Smooth muscle cell of the umbilical artery (primary cell): ENCODE data around the gene TMA7. TPM values are rescaled to one million over a fixed set of nuclear protein-coding genes. Genes with fewer than 3 reads are reported as not detected.

Experiments used
- total RNA-seq: library from RNA; depleted of rRNA; stranded (reverse); fragments of >200 nt; gene quantifications from 2 replicates; pipeline ENCODE4 v1.2.3, GENCODE V29; 2014

The TMA7 gene
- 177 and 213 TPM in 2 replicates for total RNA-seq

GRCh38 chr3:48439820-48440589 is at the start of gene TMA7, which contains the start of gene CCDC51:
TMA7 (plus strand) TSS chr3:48440257; CDS start chr3:48440297, 40 bp downstream.
CCDC51 (minus strand) TSS chr3:48440119; CDS start chr3:48435128, 4,991 bp downstream.

GRCh38 chr3:48429960-48430707 is 9.9 kb upstream of the TMA7 start, which contains the start of gene PLXNB1:
PLXNB1 (minus strand) TSS chr3:48430086; CDS start chr3:48424611, 5,475 bp downstream.

DNA sequence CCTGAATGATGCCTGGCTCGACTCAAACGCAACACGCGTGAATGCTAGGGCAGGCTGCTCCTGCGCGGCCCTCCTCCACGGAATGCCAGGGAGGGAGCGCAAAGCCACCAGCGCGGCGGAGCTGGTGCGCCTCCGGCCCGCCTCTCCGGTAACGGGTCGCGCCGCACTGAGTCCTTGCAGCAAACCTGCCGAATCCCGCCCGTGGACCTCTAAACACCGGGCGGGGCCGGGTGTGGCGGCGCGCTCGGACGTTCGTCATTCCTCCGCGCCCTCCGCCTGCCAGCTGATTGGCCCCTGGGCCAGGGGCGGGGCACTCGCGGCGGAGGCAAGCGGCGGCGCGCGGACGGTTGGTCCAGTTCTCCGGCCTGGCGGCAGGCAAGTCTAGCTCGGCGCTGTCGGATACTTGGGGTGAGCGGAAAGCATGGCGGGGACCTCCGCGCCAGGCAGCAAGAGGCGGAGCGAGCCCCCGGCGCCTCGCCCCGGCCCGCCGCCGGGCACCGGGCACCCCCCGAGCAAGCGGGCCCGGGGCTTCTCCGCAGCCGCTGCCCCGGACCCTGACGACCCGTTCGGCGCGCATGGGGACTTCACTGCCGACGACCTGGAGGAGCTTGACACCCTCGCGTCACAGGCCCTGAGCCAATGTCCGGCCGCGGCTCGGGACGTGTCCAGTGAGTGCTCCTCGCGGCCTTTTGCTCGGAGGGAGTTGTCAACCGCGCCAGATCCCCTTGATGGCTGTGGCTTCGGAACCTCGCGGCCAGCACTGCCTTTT is 6.6 kb downstream of the TMA7 start, which contains the start of gene ATRIP:
ATRIP (plus strand) TSS at position 313 of the 769 bp plus-strand sequence; CDS start at position 422, 109 bp downstream.

Other genes starting within 250 kb of the TMA7 start
- gene CAMP, start 216.8 kb upstream of the TMA7 start, total RNA-seq, result not detected in 2 replicates
- 5.0 and 5.9 TPM in 2 replicates for gene ZNF589, start 199.2 kb upstream of the TMA7 start, total RNA-seq
- gene NME6, start 138.9 kb upstream of the TMA7 start, total RNA-seq, result 24.3 and 32.3 TPM in 2 replicates
- not detected in 2 replicates for gene SPINK8, start 106.6 kb upstream of the TMA7 start, total RNA-seq
- gene FBXW12, start 68.0 kb upstream of the TMA7 start, total RNA-seq, result not detected in 2 replicates
- gene PLXNB1, start 10.2 kb upstream of the TMA7 start, total RNA-seq, result 33.6 and 45.5 TPM in 2 replicates
- gene CCDC51, start 138 bp upstream of the TMA7 start, total RNA-seq, result 19.6 and 20.1 TPM in 2 replicates
- gene ATRIP, start 6.5 kb downstream of the TMA7 start, total RNA-seq, result 4.2 and 5.3 TPM in 2 replicates
- 103 and 130 TPM in 2 replicates for gene SHISA5, start 63.9 kb downstream of the TMA7 start, total RNA-seq
- gene PFKFB4, start 116.5 kb downstream of the TMA7 start, total RNA-seq, result 44.6 and 46.0 TPM in 2 replicates
- 2.1 and 2.3 TPM in 2 replicates for gene UCN2, start 123.5 kb downstream of the TMA7 start, total RNA-seq
- gene COL7A1, start 155.1 kb downstream of the TMA7 start, total RNA-seq, result 52.0 and 55.2 TPM in 2 replicates
- gene UQCRC1, start 169.4 kb downstream of the TMA7 start, total RNA-seq, result 276 and 300 TPM in 2 replicates
- gene TMEM89, start 181.5 kb downstream of the TMA7 start, total RNA-seq, result not detected in 2 replicates
- gene SLC26A6, start 195.2 kb downstream of the TMA7 start, total RNA-seq, result 19.0 and 22.9 TPM in 2 replicates
- gene CELSR3, start 222.6 kb downstream of the TMA7 start, total RNA-seq, result 0.89 and 3.1 TPM in 2 replicates
- 10.1 and 16.5 TPM in 2 replicates for gene NCKIPSD, start 245.7 kb downstream of the TMA7 start, total RNA-seq